Measurements from ENCODE around the gene PRKAG2.
A peak's percentile ranks its signal among the peaks of the same experiment; 100 is the strongest.

PRKAG2 gene

GRCh38 chr7:151729521-151729921 lies 147.4 kb downstream of the PRKAG2 start:
- H3K27ac ChIP-seq: no peak overlapping the region
- no peak for TF ChIP-seq CTCF (IDR thresholded peaks at IDR 0.05)
- no peak overlapping the region for H3K4me3 ChIP-seq
- DNase-seq (ENCODE audit: low spot score): peak; percentile 46

- no peak overlapping the region for H3K4me3 ChIP-seq
- TF ChIP-seq CTCF (IDR thresholded peaks at IDR 0.05): no peak
- no peak overlapping the region for H3K27ac ChIP-seq
- no peak for DNase-seq (ENCODE audit: low spot score)
Observed at GRCh38 chr7:151728746-151729145, 148.2 kb downstream of the PRKAG2 start.

GRCh38 chr7:151728286-151728660 lies 148.6 kb downstream of the PRKAG2 start:
- no peak for DNase-seq (ENCODE audit: low spot score)
- no peak for TF ChIP-seq CTCF (IDR thresholded peaks at IDR 0.05)
- Histone ChIP-seq H3K27ac (peak overlapping the region in 1 of 2 donors; percentile 60), H3K4me3 (no peak overlapping the region)

GRCh38 chr7:151727579-151728285 lies 149.2 kb downstream of the PRKAG2 start:
- no peak overlapping the region for H3K4me3 ChIP-seq
- peak overlapping the region in 1 of 2 donors; percentile 60 for H3K27ac ChIP-seq
- DNase-seq (ENCODE audit: low spot score): peak; percentile 80
- no peak for TF ChIP-seq CTCF (IDR thresholded peaks at IDR 0.05)

- Histone ChIP-seq H3K4me3 (no peak overlapping the region), H3K27ac (peak overlapping the region in 1 of 2 donors; percentile 60)
- TF ChIP-seq CTCF (IDR thresholded peaks at IDR 0.05): no peak
- DNase-seq (ENCODE audit: low spot score): no peak
Observed at GRCh38 chr7:151726652-151727578, 150.0 kb downstream of the PRKAG2 start.

DNA sequence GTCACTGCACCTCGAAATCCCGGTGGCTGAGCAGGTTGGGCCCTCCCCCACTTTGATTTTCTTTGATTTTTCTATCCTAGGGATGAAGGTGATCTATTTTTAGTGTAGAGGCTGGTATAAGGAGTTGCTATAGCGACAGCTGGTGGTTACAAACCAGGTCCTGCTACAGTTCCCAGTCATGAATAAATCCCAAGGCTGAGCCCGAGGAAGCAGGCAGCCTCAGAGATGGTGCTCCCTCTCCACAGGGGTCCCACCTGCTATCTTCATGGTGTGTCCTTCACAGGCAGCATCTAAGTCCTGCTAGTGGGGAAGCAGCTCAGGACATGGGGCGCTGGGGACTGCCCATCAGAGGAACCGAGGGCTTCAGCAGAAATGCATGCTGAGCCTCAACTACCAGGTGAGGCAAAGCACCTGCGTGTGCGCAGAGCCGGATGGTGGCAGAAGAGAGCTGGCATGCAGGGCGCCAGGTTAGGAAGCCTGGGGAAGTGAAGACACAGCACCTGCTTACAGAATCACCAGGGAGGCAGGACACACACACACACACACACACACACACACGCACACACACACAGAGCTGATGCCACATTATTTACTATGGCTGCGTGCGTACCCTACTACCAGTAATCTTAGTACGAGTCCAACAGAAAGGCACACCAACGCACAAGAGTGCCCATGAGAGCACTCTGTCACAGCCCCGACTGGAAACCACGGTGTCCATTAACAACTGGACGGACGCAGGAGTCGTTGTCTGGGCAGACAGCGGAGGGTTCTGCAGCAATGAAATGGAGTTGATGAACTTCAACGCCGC lies 150.9 kb downstream of the PRKAG2 start:
- TF ChIP-seq CTCF (IDR thresholded peaks at IDR 0.05): no peak
- DNase-seq (ENCODE audit: low spot score): no peak
- Histone ChIP-seq H3K4me3 (no peak overlapping the region), H3K27ac (no peak overlapping the region)

Data from coronary artery (tissue), 2 donors.